Stimulated activated CD4-positive, alpha-beta T cell treated with anti-CD3 and anti-CD28 coated beads, Interleukin-4, amount 100 ng/mL, for 4 hours (primary cell): ENCODE results near the gene TMEM43.

ENCODE experiments used
- DNase-seq, 2 experiments: peaks; one replicate each; pipeline ENCODE4 v3.0.0-alpha.2; 2020

Gene TMEM43

GRCh38 chr3:14179114-14179465 is 54.2 kb downstream of the TMEM43 start:
- DNase-seq = no peak

- no peak for DNase-seq
Measured at GRCh38 chr3:14179795-14180194, 54.9 kb downstream of the TMEM43 start.

GRCh38 chr3:14181253-14181652 is 56.4 kb downstream of the TMEM43 start:
- no peak for DNase-seq

GRCh38 chr3:14183015-14183577 is 58.2 kb downstream of the TMEM43 start:
- no peak for DNase-seq

GRCh38 chr3:14186854-14187458 is 62.1 kb downstream of the TMEM43 start:
- no peak for DNase-seq

- DNase-seq = no peak
Measured at GRCh38 chr3:14188041-14188754, 63.3 kb downstream of the TMEM43 start.
